Adrenal gland (tissue), 12 donors: ENCODE results near the gene MED12. TPM values are rescaled to one million over a fixed set of nuclear protein-coding genes. Genes with fewer than 3 reads are reported as not detected.

Source experiments
- DNase-seq, 7 donors: peaks; one replicate each; pipeline ENCODE4 v3.0.0-alpha.2; 2019 to 2020
- H3K27ac ChIP-seq, 5 donors: fragments of 200-600 bp; sonication (generic) in 4 of 5; 1 replicate in 3 of 5; 2 replicates in 2 of 5; pipeline versions ENCODE4 v1.5.1 to v1.8.0; 2016 to 2020; ENCODE audit warnings: mild to moderate bottlenecking in 1 of 5
- H3K27me3 ChIP-seq: fragments of 200-600 bp; 2 replicates; pipeline ENCODE4 v1.8.0; 2021
- H3K36me3 ChIP-seq, 2 donors: fragments of 200-600 bp; replicated peaks in 1 of 2; 1 replicate in 1 of 2; 2 replicates in 1 of 2; pipeline versions ENCODE4 v1.5.1 to v1.8.0; 2018 to 2022
- H3K4me1 ChIP-seq, 2 donors: fragments of 200-600 bp; replicated peaks in 1 of 2; 1 replicate in 1 of 2; 2 replicates in 1 of 2; pipeline versions ENCODE4 v1.5.1 to v1.8.0; 2018 to 2021
- H3K4me3 ChIP-seq, 4 donors: fragments of 200-600 bp; sonication (generic) in 3 of 4; one replicate each; pipeline ENCODE4 v1.5.1; 2016 to 2018
- H3K9me3 ChIP-seq, 3 donors: fragments of 200-600 bp; sonication (generic) in 1 of 3; replicated peaks in 1 of 3; 1 replicate in 2 of 3; 2 replicates in 1 of 3; pipeline versions ENCODE4 v1.5.1 to v1.8.0; 2016 to 2021
- POLR2A ChIP-seq, 2 donors: fragments of 450-650 bp; IDR thresholded peaks; one replicate each; pipeline ENCODE4 v1.6.1; 2017; ENCODE audit warnings: antibody characterized with exemption in 2 of 2, mild to moderate bottlenecking in 2 of 2, moderate library complexity in 1 of 2
- WGBS, 4 donors: extraction: QIAGEN DNeasy Blood & Tissue Kit in 2 of 4; methylation state at CpG; one replicate each; pipeline versions ENCODE4 v1.1.5 to v1.1.7; 2013 to 2017; 5-methylcytosine and 5-hydroxymethylcytosine counted together
- intact Hi-C, 2 donors: fragments of 100-400 bp; cut with DNase I; formaldehyde crosslinking; loops; one replicate each; pipeline versions ENCODE4 v1.14.1 to v1.15.0; 2022 to 2023
- polyA plus RNA-seq, 3 donors: library from polyadenylated mRNA; stranded (reverse); fragments of 200-250 nt in 2 of 3; fragments of 350-450 nt in 1 of 3; fragmentation: Illumina TruSeq in 1 of 3; extraction: RNeasy Lipid Tissue Mini Kit (QIAGEN cat#74804) in 1 of 3; gene quantifications; one replicate each; pipeline ENCODE4 v1.2.3, GENCODE V29; 2013 to 2014
- total RNA-seq, 9 donors: library from RNA; depleted of rRNA in 4 of 9; stranded (reverse); fragments of >200 nt in 4 of 9; fragments of 120-200 nt in 1 of 9; fragmentation: NEBNext Ultra II Directional in 1 of 9; extraction: Animal tissue kit (Norgen Biotek cat#: 25700) in 1 of 9; gene quantifications; one replicate each; pipeline versions ENCODE4 v1.1.0 to v1.2.4, GENCODE V29; 2013 to 2023
- TF ChIP-seq, protein P1 (sequence below), 6 experiments: fragments of 450-650 bp in 4 of 6; fragments of 200-600 bp in 2 of 6; sonication (generic) in 1 of 6; IDR thresholded peaks; 1 replicate in 5 of 6; 2 replicates in 1 of 6; pipeline versions ENCODE4 v1.5.1 to v1.8.0; 2016 to 2021; ENCODE audit warnings: antibody characterized with exemption in 6 of 6, mild to moderate bottlenecking in 2 of 6, moderate library complexity in 1 of 6
- donor health status: healthy with polysubstance abuse.
- donor health status: Bipolar disorder and iron deficiency.
- donor health status: DM: yes; HTN: yes; CAD: no.
- donor health status: DM: no; HTN: no; CAD: no.
- donor health status: DM: no; HTN: no; CAD: no.
- donor health status: DM: yes; HTN: yes; CAD: no.

Gene MED12
- total and polyA plus RNA-seq, 12 donors = 34.0 to 107 (median 78.4) TPM

DNA sequence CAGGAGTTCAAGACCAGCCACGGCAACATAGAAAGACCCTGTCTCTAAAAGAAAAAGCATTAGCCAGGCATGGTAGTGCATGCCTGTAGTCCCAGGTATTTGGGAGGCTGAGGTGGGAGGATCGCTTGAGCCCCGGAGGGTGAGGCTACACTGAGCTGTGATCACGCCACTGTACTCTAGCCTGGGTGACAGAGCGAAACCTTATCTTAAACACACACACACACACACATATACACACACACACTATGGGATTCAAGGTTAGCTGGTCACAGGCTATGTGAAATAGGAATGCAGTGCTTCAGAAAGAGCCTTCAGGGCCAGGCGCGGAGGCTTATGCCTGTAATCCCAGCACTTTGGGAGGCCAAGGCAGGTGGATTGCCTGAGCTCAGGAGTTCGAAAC lies 49.7 kb downstream of the MED12 start:
- intact Hi-C loops = no loop called here
- Histone ChIP-seq H3K27ac (no peak overlapping the region), H3K4me1 (no peaks in the 10 kb centered on the region), H3K27me3 (peaks cover 9% of the 10 kb centered on the region), H3K9me3 (no peaks in the 10 kb centered on the region), H3K4me3 (no peak overlapping the region), H3K36me3 (no peaks in the 10 kb centered on the region)
- peak in 1 of 7 donors; percentile 36 for DNase-seq
- 82 to 94% (median 88%) methylated on average over 2 to 8 of the region's 8 CpGs for WGBS, 4 donors
- TF ChIP-seq, protein P1, sequence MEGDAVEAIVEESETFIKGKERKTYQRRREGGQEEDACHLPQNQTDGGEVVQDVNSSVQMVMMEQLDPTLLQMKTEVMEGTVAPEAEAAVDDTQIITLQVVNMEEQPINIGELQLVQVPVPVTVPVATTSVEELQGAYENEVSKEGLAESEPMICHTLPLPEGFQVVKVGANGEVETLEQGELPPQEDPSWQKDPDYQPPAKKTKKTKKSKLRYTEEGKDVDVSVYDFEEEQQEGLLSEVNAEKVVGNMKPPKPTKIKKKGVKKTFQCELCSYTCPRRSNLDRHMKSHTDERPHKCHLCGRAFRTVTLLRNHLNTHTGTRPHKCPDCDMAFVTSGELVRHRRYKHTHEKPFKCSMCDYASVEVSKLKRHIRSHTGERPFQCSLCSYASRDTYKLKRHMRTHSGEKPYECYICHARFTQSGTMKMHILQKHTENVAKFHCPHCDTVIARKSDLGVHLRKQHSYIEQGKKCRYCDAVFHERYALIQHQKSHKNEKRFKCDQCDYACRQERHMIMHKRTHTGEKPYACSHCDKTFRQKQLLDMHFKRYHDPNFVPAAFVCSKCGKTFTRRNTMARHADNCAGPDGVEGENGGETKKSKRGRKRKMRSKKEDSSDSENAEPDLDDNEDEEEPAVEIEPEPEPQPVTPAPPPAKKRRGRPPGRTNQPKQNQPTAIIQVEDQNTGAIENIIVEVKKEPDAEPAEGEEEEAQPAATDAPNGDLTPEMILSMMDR (IDR thresholded peaks at IDR 0.05) = no peak
- no peak for TF ChIP-seq POLR2A (IDR thresholded peaks at IDR 0.05)

DNA sequence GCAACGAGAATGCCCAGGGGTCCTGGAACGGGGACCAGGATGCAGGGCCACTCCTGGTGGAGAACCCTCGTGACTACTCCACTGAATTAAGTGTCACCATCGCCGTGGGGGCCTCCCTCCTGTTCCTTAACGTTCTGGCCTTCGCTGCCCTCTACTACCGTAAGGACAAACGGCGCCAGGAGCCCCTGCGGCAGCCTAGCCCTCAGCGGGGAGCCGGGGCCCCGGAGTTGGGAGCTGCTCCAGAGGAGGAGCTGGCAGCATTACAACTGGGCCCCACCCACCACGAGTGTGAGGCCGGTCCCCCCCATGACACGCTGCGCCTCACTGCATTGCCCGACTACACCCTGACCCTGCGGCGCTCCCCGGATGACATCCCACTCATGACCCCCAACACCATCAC lies 51.2 kb downstream of the MED12 start:
- Histone ChIP-seq H3K4me1 (no peaks in the 10 kb centered on the region), H3K4me3 (no peak overlapping the region), H3K27ac (no peak overlapping the region), H3K9me3 (no peaks in the 10 kb centered on the region), H3K27me3 (peaks cover 4% of the 10 kb centered on the region), H3K36me3 (no peaks in the 10 kb centered on the region)
- TF ChIP-seq, protein P1 (IDR thresholded peaks at IDR 0.05) = no peak
- intact Hi-C loops = no loop called here
- WGBS, 4 donors = 83 to 100% (median 88%) methylated on average over 3 to 22 of the region's 22 CpGs
- DNase-seq = no peak

DNA sequence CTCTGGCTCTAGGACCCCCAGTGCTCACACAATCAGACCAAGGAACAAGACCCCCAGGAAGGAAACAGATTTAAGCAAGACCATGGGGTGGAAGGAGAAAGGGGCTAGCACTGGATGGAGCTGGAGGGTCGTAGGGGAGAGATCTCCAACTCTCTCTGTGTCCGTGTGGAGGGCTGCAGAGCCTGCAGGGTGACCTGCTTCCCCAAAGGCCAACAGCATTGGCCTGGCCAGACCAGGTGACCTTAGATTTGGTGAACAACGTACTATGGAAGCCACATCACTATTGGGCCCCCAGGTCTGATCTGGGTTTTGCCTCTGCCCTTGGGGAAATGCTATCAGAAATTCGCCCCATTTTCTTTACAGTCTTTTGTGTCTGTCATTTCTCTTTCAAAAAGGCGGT lies 52.3 kb downstream of the MED12 start:
- TF ChIP-seq, protein P1 (IDR thresholded peaks at IDR 0.05) = no peak
- no peak for TF ChIP-seq POLR2A (IDR thresholded peaks at IDR 0.05)
- no peaks in the 10 kb centered on the region for H3K9me3 ChIP-seq
- no peaks in the 10 kb centered on the region for H3K36me3 ChIP-seq
- 54 to 66% (median 58%) methylated on average over 3 to 5 of the region's 5 CpGs for WGBS, 4 donors
- intact Hi-C loops = no loop called here
- peak in 1 of 7 donors; percentile 7 for DNase-seq
- no peak overlapping the region for H3K4me3 ChIP-seq
- H3K27me3 ChIP-seq = peaks cover 4% of the 10 kb centered on the region
- no peaks in the 10 kb centered on the region for H3K4me1 ChIP-seq
- peak overlapping the region in 3 of 5 donors; percentile 38 to 50 (median 43) for H3K27ac ChIP-seq

DNA sequence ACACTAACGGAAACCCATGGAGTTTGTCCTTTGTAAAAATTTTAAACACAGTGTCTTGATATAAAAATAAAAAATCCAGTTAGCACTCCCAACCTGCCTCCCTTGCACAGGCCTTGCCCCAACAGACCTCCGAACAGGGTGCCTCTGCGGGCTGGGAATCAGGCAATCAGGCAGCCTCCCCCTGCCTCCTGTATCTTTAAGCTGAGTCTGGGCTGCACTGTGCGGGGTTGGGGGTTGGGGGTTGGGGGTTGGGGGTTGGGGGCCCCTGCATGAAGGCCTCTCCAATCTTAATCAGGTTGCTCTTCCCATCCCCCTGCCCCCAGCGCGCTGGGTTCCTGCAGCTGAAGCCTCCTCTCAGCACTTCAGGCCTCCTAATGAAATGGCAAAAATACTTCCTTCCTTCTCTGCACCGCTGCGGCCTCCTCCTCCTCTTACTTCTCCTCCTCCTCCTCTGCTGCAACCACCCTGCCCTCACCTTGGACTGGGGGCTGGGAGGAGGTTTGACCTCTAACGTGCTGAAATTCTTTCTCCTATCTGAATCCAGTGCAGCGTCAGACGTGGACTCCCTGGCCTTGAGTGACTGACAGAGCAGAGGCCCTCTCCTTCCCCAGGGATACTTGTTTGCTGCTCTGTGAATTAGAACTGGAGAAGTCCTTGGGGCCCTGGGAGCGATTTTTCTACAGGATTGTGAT lies 52.9 kb downstream of the MED12 start:
- no peaks in the 10 kb centered on the region for H3K9me3 ChIP-seq
- DNase-seq = peak; percentile 53 to 84 (median 73)
- intact Hi-C loops = no loop called here
- peak overlapping the region in 4 of 5 donors; percentile 38 to 66 (median 42) for H3K27ac ChIP-seq
- H3K36me3 ChIP-seq = no peaks in the 10 kb centered on the region
- no peak overlapping the region for H3K4me3 ChIP-seq
- no peaks in the 10 kb centered on the region for H3K4me1 ChIP-seq
- WGBS, 4 donors = 21 to 49% (median 33%) methylated on average over 9 to 12 of the region's 12 CpGs
- peaks cover 4% of the 10 kb centered on the region for H3K27me3 ChIP-seq
- peak in 1 of 2 donors; percentile 49 for TF ChIP-seq POLR2A (IDR thresholded peaks at IDR 0.05)
- TF ChIP-seq, protein P1 (IDR thresholded peaks at IDR 0.05) = no peak
